GM21381 (cell line): ENCODE data around the gene CHRDL1.
A peak's percentile ranks its signal among the peaks of the same experiment; 100 is the strongest.

Experiments
- ATAC-seq: cut with Tn5 transposase; IDR thresholded peaks from one replicate; pipeline ENCODE4 v1.9.1; 2021; ENCODE audit warnings: mild to moderate bottlenecking, moderate library complexity; ENCODE audit not compliant: unreplicated experiment

Gene CHRDL1

GRCh38 chrX:110745288-110745687, 50.3 kb downstream of the CHRDL1 start:
- no peak for ATAC-seq

- peak; percentile 83 for ATAC-seq
Measured at GRCh38 chrX:110743679-110744340, 51.8 kb downstream of the CHRDL1 start.

- ATAC-seq: no peak
Measured at GRCh38 chrX:110741213-110741796, 54.3 kb downstream of the CHRDL1 start.

- no peak for ATAC-seq
Measured at GRCh38 chrX:110734894-110735541, 60.6 kb downstream of the CHRDL1 start.

- ATAC-seq: no peak
Measured at GRCh38 chrX:110734271-110734670, 61.3 kb downstream of the CHRDL1 start.

- ATAC-seq: no peak
Measured at GRCh38 chrX:110733166-110733565, 62.5 kb downstream of the CHRDL1 start.

GRCh38 chrX:110732266-110732665, 63.4 kb downstream of the CHRDL1 start:
- no peak for ATAC-seq

GRCh38 chrX:110723844-110724243, 71.8 kb downstream of the CHRDL1 start:
- ATAC-seq: no peak

- no peak for ATAC-seq
Measured at GRCh38 chrX:110722135-110722534, 73.5 kb downstream of the CHRDL1 start.

GRCh38 chrX:110713666-110714065, 82.0 kb downstream of the CHRDL1 start:
- ATAC-seq: no peak

- no peak for ATAC-seq
Measured at GRCh38 chrX:110706446-110706845, 89.2 kb downstream of the CHRDL1 start.

GRCh38 chrX:110703641-110704040, 92.0 kb downstream of the CHRDL1 start:
- no peak for ATAC-seq

- peak; percentile 16 for ATAC-seq
Measured at GRCh38 chrX:110699109-110699508, 96.5 kb downstream of the CHRDL1 start.

- peak; percentile 73 for ATAC-seq
Measured at GRCh38 chrX:110698696-110699095, 96.9 kb downstream of the CHRDL1 start.

GRCh38 chrX:110692866-110693265, 102.8 kb downstream of the CHRDL1 start:
- ATAC-seq: no peak

- no peak for ATAC-seq
Measured at GRCh38 chrX:110691446-110691845, 104.2 kb downstream of the CHRDL1 start.

- ATAC-seq: no peak
Measured at GRCh38 chrX:110684653-110685052, 111.0 kb downstream of the CHRDL1 start.

GRCh38 chrX:110683925-110684324, 111.7 kb downstream of the CHRDL1 start:
- no peak for ATAC-seq

- ATAC-seq: no peak
Measured at GRCh38 chrX:110678591-110678990, 117.0 kb downstream of the CHRDL1 start.

- no peak for ATAC-seq
Measured at GRCh38 chrX:110675886-110676285, 119.7 kb downstream of the CHRDL1 start.

- peak; percentile 98 for ATAC-seq
Measured at GRCh38 chrX:110671068-110671803, 124.4 kb downstream of the CHRDL1 start.

- no peak for ATAC-seq
Measured at GRCh38 chrX:110669572-110669971, 126.0 kb downstream of the CHRDL1 start.
